Subcutaneous adipose tissue (tissue), 4 donors: ENCODE data around the gene ZBTB8B. TPM values are rescaled to one million over a fixed set of nuclear protein-coding genes. Genes with fewer than 3 reads are reported as not detected.

ENCODE experiments used
- total RNA-seq, 4 donors: library from RNA; depleted of rRNA; stranded (reverse); fragments of >200 nt; gene quantifications; one replicate each; pipeline ENCODE4 v1.1.0, GENCODE V29; 2016
- TF ChIP-seq, protein P1 (sequence below): fragments of 450-650 bp; IDR thresholded peaks from one replicate; pipeline ENCODE4 v1.5.1; 2016; ENCODE audit warnings: low read depth, mild to moderate bottlenecking, control low read depth, antibody characterized with exemption, moderate library complexity

ZBTB8B gene
- total RNA-seq, 4 donors from 2014 or later = under 0.01 TPM; not detected in 3

- TF ChIP-seq, protein P1, sequence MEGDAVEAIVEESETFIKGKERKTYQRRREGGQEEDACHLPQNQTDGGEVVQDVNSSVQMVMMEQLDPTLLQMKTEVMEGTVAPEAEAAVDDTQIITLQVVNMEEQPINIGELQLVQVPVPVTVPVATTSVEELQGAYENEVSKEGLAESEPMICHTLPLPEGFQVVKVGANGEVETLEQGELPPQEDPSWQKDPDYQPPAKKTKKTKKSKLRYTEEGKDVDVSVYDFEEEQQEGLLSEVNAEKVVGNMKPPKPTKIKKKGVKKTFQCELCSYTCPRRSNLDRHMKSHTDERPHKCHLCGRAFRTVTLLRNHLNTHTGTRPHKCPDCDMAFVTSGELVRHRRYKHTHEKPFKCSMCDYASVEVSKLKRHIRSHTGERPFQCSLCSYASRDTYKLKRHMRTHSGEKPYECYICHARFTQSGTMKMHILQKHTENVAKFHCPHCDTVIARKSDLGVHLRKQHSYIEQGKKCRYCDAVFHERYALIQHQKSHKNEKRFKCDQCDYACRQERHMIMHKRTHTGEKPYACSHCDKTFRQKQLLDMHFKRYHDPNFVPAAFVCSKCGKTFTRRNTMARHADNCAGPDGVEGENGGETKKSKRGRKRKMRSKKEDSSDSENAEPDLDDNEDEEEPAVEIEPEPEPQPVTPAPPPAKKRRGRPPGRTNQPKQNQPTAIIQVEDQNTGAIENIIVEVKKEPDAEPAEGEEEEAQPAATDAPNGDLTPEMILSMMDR = no peak
Measured at GRCh38 chr1:32509939-32510338, 45.1 kb downstream of the ZBTB8B start.

Other genes starting within 250 kb of the ZBTB8B start
- 10 to 100 TPM in 1 of 4 donors, 1 to 10 TPM in 3; 7.0 to 18.6 (median 9.4) TPM for gene TMEM234, start 242.7 kb upstream of the ZBTB8B start, total RNA-seq
- 100 to 1,000 TPM; 137 to 166 (median 147) TPM for gene EIF3I, start 242.7 kb upstream of the ZBTB8B start, total RNA-seq
- gene FAM167B, start 217.8 kb upstream of the ZBTB8B start, total RNA-seq = 1 to 10 TPM in 2 of 4 donors, under 1 TPM in 2; 0.85 to 5.5 (median 1.1) TPM
- gene LCK, start 213.8 kb upstream of the ZBTB8B start, total RNA-seq = 1 to 10 TPM in 2 of 4 donors, under 1 TPM in 2; 0.38 to 3.6 (median 1.6) TPM
- 10 to 100 TPM; 28.6 to 35.0 (median 31.1) TPM for gene HDAC1, start 173.0 kb upstream of the ZBTB8B start, total RNA-seq
- 10 to 100 TPM in 1 of 4 donors, 1 to 10 TPM in 3; 4.2 to 10.3 (median 7.4) TPM for gene MARCKSL1, start 128.8 kb upstream of the ZBTB8B start, total RNA-seq
- gene FAM229A, start 102.6 kb upstream of the ZBTB8B start, total RNA-seq = 10 to 100 TPM in 1 of 4 donors, 1 to 10 TPM in 3; 2.0 to 19.2 (median 6.9) TPM
- 1 to 10 TPM in 2 of 4 donors, under 1 TPM in 1, not detected in 1; 0.51 to 2.9 (median 1.1) TPM for gene TSSK3, start 102.5 kb upstream of the ZBTB8B start, total RNA-seq
- 10 to 100 TPM; 49.4 to 92.1 (median 71.9) TPM for gene BSDC1, start 70.6 kb upstream of the ZBTB8B start, total RNA-seq
- 10 to 100 TPM in 1 of 4 donors, 1 to 10 TPM in 3; 7.9 to 10.6 (median 9.1) TPM for gene ZBTB8A, start 74.4 kb downstream of the ZBTB8B start, total RNA-seq
- 10 to 100 TPM; 14.1 to 51.8 (median 22.9) TPM for gene ZBTB8OS, start 185.5 kb downstream of the ZBTB8B start, total RNA-seq
- gene RBBP4, start 186.1 kb downstream of the ZBTB8B start, total RNA-seq = 100 to 1,000 TPM in 2 of 4 donors, 10 to 100 TPM in 2; 91.9 to 112 (median 100) TPM
- gene SYNC, start 237.7 kb downstream of the ZBTB8B start, total RNA-seq = 10 to 100 TPM; 13.3 to 29.7 (median 18.6) TPM